HG03354 (cell line): ENCODE measurements around the gene MRTFA.
A peak's percentile ranks its signal among the peaks of the same experiment; 100 is the strongest.
"Not testable (repeated sequence)": the region's sequence is repeated elsewhere in the genome, so short reads cannot be mapped to it uniquely, and the experiment has no call there.

Source experiments
- ATAC-seq: cut with Tn5 transposase; IDR thresholded peaks from one replicate; pipeline ENCODE4 v1.9.1; 2021; ENCODE audit warnings: mild to moderate bottlenecking; ENCODE audit not compliant: unreplicated experiment, poor library complexity, severe bottlenecking

MRTFA gene

GRCh38 chr22:40571887-40572286 is 64.6 kb downstream of the MRTFA start:
- no peak for ATAC-seq

DNA sequence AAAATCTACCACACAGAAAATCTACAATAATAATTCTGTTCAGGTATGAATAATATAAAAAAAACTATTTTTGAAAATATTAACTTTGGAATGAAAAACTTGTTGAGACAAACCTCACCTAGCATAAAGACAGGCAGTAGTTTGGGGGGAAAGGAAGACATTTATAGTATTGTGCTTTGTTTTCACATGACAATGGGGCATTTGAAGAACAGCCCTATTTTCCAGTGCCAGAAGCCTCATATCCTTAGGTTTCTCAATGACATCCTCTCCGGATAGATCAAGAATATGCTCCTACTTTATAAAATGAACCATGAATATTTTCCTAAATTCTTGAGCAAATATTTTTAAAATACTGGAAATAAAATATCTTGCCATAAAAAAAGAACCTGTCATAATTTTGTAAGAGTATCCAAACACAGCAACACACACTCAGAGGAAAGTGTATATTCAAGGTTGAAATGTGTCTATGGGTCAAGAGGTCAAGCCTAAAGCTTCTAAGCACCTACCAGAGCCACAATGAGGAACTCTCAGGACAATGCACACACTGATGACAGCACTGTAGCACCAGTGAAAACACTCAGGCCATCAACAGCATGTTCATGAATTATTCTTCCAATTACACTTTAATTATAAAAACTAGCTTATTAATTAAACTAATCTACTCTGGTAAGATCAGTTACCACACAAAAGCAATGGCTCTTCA is 68.7 kb downstream of the MRTFA start:
- ATAC-seq: no peak

DNA sequence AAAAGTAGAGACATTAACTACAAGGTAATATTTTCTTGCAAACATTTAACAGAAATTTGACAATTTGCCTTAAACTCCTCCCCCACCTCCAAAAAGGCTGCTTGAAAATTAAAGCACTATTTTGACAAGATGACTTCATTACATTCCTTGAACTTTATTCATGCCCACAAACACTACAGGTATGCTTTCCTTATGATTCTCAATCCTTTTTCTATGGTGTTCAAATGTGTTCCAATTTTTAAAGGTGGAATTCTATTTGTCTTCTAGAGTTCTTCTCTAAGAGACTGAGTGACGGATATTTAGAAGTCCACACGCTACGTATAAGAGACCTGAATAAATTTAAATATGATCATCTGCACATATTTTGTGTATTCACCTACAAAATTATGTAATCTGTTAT is 69.4 kb downstream of the MRTFA start:
- ATAC-seq: no peak

DNA sequence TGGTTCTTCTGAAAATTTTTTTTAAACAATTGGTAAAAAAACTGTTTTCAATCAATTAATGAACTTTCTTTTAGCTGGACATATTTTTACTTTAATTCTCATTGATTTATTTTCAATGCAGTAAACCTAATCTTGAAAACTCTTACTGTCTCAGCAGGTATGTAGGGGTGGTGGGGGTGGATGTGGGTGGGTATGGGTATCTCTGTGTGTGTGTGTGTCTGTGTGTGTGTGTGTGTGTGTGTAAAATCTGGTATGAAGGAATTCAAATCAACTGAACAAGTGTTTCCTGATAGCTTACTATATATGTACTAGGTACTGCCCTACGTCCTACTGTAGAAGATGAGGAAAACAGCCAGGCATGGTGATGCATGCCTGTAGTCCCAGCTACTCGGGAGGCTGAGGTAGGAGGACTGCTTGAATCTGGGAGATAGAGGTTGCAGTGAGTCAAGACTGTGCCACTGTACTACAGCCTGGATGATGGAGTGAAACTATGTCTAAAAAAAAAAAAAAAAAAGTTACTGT is 75.5 kb downstream of the MRTFA start:
- no peak for ATAC-seq

DNA sequence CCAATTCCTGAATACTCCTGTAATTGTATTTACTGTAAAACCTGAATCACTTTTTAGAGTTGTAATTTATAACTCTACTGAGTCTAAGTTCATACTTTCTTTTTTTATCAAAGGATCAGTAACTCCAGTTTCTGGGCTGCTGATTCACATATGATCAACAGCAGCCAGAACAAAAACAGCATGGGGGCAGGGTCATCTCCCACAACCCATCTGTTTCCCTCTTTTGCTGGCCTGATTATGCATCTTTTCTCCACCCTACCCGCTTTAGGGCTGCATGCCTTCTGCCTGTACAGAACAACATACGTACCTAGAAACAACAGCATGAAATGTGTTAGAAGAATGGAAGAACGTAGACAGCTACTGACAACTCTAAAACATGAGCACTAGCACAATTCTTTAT is 76.0 kb downstream of the MRTFA start:
- ATAC-seq: no peak

DNA sequence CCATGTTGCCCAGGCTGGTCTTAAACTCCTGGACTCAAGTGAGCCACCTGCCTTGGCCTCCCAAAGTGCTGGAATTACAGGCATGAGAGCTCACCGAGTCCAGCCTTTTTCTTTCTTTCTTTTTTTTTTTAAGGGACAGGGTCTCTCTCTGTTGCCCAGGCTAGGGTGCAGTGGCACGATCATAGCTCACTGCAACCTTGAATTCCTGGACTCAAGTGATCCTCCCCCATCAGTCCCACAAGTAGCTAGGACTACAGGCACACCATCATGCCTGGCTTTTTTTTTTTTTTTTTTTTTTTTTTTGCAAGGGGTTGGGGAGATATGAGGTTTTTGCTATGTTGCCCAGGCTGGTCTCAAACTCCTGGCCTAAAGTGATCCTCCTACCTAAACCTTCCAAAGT is 78.5 kb downstream of the MRTFA start:
- ATAC-seq: no peak

- no peak for ATAC-seq
These were observed 79.9 kb downstream of the MRTFA start for GRCh38 chr22:40556641-40557040.

DNA sequence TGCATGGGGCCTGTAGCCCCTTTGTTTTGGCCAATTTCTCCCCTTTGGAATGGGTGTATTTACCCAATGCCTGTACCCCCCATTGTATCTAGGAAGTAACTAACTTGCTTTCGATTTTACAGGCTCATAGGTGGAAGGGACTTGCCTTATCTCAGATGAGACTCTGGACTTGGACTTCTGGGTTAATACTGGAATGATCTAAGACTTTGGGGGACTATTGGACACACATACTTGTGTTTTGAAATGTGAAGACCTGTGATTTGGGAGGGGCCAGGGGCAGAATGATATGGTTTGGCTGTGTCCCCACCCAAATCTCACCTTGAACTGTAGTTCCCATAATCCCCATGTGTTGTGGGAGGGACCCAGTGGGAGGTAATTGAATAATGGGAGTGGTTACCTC is 82.5 kb downstream of the MRTFA start:
- not testable (repeated sequence) for ATAC-seq

DNA sequence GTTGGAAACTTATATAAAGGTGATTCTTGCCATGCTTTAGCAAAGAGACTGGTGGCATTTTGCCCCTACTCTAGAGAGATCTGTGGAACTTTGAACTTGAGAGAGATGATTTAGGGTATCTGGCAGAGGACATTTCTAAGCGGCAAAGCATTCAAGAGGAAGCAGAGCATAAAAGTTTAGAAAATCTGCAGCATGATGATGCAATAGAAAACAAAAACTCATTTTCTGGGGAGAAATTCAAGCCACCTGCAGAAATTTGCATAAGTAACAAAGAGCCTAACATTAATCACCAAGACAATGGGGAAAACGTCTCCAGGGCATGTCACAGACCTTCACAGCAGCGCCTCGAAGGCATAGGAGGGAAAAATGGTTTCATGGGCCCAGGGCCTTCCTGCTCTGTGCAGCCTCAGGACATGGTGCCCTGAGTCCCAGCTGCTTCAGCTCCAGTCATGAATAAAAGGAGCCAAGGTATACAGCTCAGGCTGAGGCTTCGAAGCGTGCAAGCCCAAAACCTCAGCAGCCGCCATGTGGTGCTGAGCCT is 83.4 kb downstream of the MRTFA start:
- ATAC-seq: no peak

DNA sequence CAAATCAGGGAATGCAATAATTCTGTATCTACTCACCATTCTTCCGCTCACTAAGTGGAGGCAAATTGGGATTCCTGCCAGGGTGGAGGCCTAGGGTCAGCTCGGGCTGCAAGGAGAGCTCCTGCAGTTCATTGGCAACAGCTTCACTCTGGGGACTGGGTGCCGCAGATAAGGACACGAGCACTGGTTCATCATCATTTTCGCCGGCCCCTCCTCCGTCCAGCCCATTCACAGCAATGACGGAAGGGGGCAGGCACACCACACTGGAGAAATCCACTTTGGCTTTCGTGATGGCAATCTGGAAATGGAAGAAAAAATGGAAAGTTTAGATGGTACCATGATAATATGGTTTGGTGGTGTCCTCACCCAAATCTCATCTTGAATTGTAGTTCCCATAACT is 84.4 kb downstream of the MRTFA start:
- ATAC-seq: no peak

GRCh38 chr22:40547729-40548143 is 88.8 kb downstream of the MRTFA start:
- no peak for ATAC-seq

GRCh38 chr22:40544758-40545157 is 91.8 kb downstream of the MRTFA start:
- ATAC-seq: no peak

GRCh38 chr22:40542821-40543540 is 93.5 kb downstream of the MRTFA start:
- no peak for ATAC-seq

GRCh38 chr22:40541300-40541699 is 95.2 kb downstream of the MRTFA start:
- no peak for ATAC-seq

DNA sequence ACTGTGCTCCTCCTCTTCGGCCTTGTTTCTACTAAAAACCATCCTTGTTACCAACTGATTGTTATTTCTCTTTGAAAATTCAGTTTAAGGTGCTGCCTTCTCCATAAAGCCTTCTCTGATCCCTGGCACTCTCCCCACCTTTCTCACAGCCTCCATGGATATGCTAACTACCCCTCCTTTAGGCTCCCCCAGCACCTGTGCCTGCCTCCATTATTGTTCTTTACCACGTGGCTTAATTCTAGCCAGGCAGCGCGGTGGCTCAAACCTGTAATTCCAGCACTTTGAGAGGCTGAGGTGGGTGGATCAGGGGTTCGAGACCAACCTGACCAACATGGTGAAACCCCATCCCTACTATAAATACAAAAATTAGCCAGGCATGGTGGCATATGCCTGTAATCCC is 96.3 kb downstream of the MRTFA start:
- ATAC-seq: no peak

GRCh38 chr22:40536149-40536548 is 100.4 kb downstream of the MRTFA start:
- not testable (repeated sequence) for ATAC-seq

- no peak for ATAC-seq
These were observed 100.9 kb downstream of the MRTFA start for GRCh38 chr22:40535642-40536041.

GRCh38 chr22:40535189-40535512 is 101.4 kb downstream of the MRTFA start:
- ATAC-seq: no peak

GRCh38 chr22:40534379-40535188 is 101.9 kb downstream of the MRTFA start:
- ATAC-seq: no peak

- ATAC-seq: peak; percentile 82
These were observed 102.7 kb downstream of the MRTFA start for GRCh38 chr22:40533712-40534378.
